ENCODE data around the gene RBBP8. TPM values are rescaled to one million over a fixed set of nuclear protein-coding genes. Genes with fewer than 3 reads are reported as not detected.

RBBP8 gene
- total and polyA plus RNA-seq, 10 of the 15 experiments (the other 5 are each of a cell fraction or from before 2014, with no cell fraction given): 46.2 to 82.3 (median 68.7) TPM

DNA sequence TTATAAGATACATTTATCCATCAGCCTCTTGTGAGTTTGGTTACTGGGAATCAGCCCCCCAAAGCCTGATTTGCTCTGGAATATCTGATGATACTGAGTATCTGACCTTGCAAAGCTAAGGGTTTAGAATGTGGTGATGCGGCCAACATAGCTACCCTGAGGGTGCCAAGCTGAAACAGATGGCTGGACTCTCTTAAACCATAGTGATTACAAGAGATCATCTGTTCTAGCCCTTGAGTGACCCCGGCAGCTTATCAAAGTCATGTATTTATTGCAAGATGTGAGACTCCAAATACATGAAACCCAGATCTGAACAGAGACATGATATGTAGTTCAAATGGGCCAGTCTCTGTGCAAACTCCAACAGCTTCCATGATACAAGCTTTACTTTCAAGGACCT, 124.0 kb downstream of the RBBP8 start (continued):
- TF ChIP-seq, protein P1, sequence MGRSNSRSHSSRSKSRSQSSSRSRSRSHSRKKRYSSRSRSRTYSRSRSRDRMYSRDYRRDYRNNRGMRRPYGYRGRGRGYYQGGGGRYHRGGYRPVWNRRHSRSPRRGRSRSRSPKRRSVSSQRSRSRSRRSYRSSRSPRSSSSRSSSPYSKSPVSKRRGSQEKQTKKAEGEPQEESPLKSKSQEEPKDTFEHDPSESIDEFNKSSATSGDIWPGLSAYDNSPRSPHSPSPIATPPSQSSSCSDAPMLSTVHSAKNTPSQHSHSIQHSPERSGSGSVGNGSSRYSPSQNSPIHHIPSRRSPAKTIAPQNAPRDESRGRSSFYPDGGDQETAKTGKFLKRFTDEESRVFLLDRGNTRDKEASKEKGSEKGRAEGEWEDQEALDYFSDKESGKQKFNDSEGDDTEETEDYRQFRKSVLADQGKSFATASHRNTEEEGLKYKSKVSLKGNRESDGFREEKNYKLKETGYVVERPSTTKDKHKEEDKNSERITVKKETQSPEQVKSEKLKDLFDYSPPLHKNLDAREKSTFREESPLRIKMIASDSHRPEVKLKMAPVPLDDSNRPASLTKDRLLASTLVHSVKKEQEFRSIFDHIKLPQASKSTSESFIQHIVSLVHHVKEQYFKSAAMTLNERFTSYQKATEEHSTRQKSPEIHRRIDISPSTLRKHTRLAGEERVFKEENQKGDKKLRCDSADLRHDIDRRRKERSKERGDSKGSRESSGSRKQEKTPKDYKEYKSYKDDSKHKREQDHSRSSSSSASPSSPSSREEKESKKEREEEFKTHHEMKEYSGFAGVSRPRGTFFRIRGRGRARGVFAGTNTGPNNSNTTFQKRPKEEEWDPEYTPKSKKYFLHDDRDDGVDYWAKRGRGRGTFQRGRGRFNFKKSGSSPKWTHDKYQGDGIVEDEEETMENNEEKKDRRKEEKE (IDR thresholded peaks at IDR 0.05): no peak
- TF ChIP-seq SMARCA5 (IDR thresholded peaks at IDR 0.05) (no peak), NFXL1 (IDR thresholded peaks at IDR 0.05; ENCODE audit: borderline replicate concordance) (no peak), SKIL (IDR thresholded peaks at IDR 0.05; ENCODE audit: low read depth, poor library complexity, severe bottlenecking) (no peak), ZNF207 (IDR thresholded peaks at IDR 0.05; ENCODE audit: borderline replicate concordance) (no peak), HDGF (IDR thresholded peaks at IDR 0.05) (no peak), ZNF384 (IDR thresholded peaks at IDR 0.05; ENCODE audit: borderline replicate concordance, low read depth, low read length) (no peak), LARP7 (IDR thresholded peaks at IDR 0.05) (no peak), SREBF1 (IDR thresholded peaks at IDR 0.05; ENCODE audit: low read length) (no peak), NFYB (IDR thresholded peaks at IDR 0.05; ENCODE audit: insufficient read depth, low read depth, low read length) (no peak), ASH2L (IDR thresholded peaks at IDR 0.05; ENCODE audit: borderline replicate concordance, low read depth) (no peak)
- TF ChIP-seq, protein P2, sequence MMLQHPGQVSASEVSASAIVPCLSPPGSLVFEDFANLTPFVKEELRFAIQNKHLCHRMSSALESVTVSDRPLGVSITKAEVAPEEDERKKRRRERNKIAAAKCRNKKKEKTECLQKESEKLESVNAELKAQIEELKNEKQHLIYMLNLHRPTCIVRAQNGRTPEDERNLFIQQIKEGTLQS (IDR thresholded peaks at IDR 0.05; ENCODE audit: borderline replicate concordance, extremely low read depth, low read depth, low read length): no peak
